Measurements from ENCODE around the gene RAPGEF6. TPM values are rescaled to one million over a fixed set of nuclear protein-coding genes. Genes with fewer than 3 reads are reported as not detected.

The RAPGEF6 gene
- total and polyA plus RNA-seq, 12 donors = 2.5 to 33.8 (median 14.4) TPM

DNA sequence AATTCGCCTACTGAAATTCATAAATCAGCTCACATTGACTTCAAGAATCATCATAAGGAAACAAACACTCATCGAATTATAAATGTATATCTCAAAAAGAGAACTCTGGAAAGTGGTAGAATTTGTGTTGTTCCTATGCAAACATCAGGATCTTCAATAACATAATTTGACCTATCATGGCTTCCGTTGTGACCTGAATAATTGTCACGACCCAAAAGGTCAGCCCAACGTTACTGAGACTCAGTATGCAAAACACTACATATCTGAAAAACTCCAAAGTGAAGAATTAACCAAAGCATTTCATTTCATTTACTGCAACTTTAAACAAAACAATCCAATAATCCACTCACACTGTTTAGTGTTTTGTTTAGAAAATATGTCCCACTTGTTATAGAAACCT is 1.2 kb downstream of the RAPGEF6 start:
- WGBS, 4 donors = 47 to 49% (median 48%) methylated on average over 5 of the region's 5 CpGs
- no peaks in the 10 kb centered on the region for H3K9me3 ChIP-seq (replicated peaks in 1 of 3)
- H3K36me3 ChIP-seq (replicated peaks in 1 of 2) = no peaks in the 10 kb centered on the region
- no peak for DNase-seq
- H3K4me3 ChIP-seq = peak overlapping the region in 1 of 4 donors; percentile 78
- intact Hi-C loops (cut with DNase I) = no loop called here
- H3K4me1 ChIP-seq (replicated peaks in 1 of 2) = peaks cover 13 to 40% of the 10 kb centered on the region in 2 donors
- peak overlapping the region in 2 of 5 donors; percentile 96 to 98 for H3K27ac ChIP-seq
- no peak for TF ChIP-seq POLR2A (IDR thresholded peaks at IDR 0.05)
- TF ChIP-seq, protein P1, sequence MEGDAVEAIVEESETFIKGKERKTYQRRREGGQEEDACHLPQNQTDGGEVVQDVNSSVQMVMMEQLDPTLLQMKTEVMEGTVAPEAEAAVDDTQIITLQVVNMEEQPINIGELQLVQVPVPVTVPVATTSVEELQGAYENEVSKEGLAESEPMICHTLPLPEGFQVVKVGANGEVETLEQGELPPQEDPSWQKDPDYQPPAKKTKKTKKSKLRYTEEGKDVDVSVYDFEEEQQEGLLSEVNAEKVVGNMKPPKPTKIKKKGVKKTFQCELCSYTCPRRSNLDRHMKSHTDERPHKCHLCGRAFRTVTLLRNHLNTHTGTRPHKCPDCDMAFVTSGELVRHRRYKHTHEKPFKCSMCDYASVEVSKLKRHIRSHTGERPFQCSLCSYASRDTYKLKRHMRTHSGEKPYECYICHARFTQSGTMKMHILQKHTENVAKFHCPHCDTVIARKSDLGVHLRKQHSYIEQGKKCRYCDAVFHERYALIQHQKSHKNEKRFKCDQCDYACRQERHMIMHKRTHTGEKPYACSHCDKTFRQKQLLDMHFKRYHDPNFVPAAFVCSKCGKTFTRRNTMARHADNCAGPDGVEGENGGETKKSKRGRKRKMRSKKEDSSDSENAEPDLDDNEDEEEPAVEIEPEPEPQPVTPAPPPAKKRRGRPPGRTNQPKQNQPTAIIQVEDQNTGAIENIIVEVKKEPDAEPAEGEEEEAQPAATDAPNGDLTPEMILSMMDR (IDR thresholded peaks at IDR 0.05) = no peak
- no peaks in the 10 kb centered on the region for H3K27me3 ChIP-seq

DNA sequence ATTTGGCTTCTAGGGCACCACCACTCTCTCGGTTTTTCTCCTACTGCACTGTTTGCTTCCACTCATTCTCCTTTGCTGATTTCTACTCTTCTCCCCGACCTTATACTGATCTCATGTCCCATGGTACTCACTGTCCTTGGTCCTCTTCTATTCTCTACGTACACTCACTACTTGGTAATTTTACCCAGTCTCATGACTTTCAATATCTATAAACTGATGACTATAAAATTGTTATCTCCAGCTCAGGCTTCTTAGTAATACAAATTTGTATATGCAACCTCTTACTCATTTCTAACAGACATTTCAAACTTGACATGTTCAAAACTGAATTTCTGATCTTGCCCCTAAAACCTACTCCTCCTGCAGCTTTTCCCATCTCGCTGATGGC is 4.1 kb downstream of the RAPGEF6 start:
- intact Hi-C loops (cut with DNase I) = no loop called here
- TF ChIP-seq POLR2A (IDR thresholded peaks at IDR 0.05) = no peak
- TF ChIP-seq, protein P1 (IDR thresholded peaks at IDR 0.05) = no peak
- WGBS, 4 donors = 61 to 63% (median 62%) methylated on average over 4 of the region's 4 CpGs
- Histone ChIP-seq H3K4me3 (no peak overlapping the region), H3K27me3 (no peaks in the 10 kb centered on the region), H3K27ac (peak overlapping the region in 2 of 5 donors; percentile 42 to 52), H3K36me3 (replicated peaks in 1 of 2) (no peaks in the 10 kb centered on the region), H3K4me1 (replicated peaks in 1 of 2) (peaks cover 5 to 53% of the 10 kb centered on the region in 2 donors), H3K9me3 (replicated peaks in 1 of 3) (no peaks in the 10 kb centered on the region)
- no peak for DNase-seq

DNA sequence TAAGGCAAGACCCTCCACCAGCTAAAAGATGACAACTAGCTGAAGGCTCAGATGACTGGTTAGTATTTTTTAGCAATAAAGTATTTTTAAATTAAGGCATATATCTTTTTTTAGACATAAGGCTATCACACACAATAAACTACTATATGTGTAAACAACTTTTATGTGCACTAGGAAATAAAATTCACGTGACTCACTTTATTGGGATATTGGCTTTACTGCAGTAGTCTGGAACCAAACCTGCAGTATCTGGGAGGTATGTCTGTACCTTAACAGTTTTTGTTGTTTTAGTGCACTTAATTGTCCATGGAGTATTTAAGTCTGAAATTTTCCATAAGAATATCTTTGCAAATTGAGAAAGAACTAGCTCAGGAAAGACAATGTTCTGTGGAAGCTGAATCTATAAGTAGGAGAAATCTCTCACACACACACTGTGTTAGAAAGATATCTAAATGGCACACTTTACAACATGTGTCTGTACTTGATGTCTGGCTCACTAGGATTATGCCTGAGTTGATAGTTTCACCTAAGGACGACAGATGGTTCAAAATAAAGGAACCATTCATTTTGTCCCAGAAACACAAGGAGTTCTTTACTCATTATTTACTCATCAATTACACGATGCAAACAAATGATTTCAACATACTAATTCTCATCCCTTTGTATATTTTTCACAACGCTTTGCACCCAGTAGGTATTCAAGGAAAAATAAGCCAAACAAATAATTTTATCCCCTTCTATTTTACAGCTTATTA is 4.6 kb downstream of the RAPGEF6 start:
- Histone ChIP-seq H3K4me3 (no peak overlapping the region), H3K9me3 (replicated peaks in 1 of 3) (no peaks in the 10 kb centered on the region), H3K4me1 (replicated peaks in 1 of 2) (peaks cover 5 to 53% of the 10 kb centered on the region in 2 donors), H3K27me3 (no peaks in the 10 kb centered on the region), H3K36me3 (replicated peaks in 1 of 2) (no peaks in the 10 kb centered on the region), H3K27ac (peak overlapping the region in 2 of 5 donors; percentile 9 to 52)
- intact Hi-C loops (cut with DNase I) = no loop called here
- no peak for DNase-seq
- WGBS, 4 donors = 73 to 83% (median 77%) methylated on average over 4 of the region's 4 CpGs
- TF ChIP-seq, protein P1 (IDR thresholded peaks at IDR 0.05) = no peak
- TF ChIP-seq POLR2A (IDR thresholded peaks at IDR 0.05) = no peak

DNA sequence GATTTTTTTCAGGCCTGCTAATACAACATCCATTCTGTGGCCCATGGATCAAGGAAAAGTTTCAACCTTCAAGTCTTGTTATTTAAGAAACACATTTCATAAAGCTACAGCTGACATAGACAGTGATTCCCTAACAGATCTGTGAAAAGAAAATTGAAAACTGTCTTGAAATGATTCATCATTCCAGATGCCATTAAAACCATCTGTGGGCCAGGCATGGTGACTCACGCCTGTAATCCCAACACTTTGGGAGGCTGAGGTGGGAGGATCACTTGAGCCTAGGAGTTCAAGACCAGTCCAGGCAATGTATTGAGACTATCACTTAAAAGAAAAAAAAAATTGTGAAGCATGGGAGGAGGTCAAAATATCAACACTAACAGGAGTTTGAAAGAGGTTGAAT is 6.0 kb downstream of the RAPGEF6 start:
- no peak for DNase-seq
- H3K4me1 ChIP-seq (replicated peaks in 1 of 2) = peaks cover 5 to 52% of the 10 kb centered on the region in 2 donors
- no peaks in the 10 kb centered on the region for H3K36me3 ChIP-seq (replicated peaks in 1 of 2)
- intact Hi-C loops (cut with DNase I) = no loop called here
- H3K27ac ChIP-seq = no peak overlapping the region
- H3K27me3 ChIP-seq = no peaks in the 10 kb centered on the region
- 82 to 100% (median 87%) methylated on average over 1 of the region's 1 CpG for WGBS, 4 donors
- no peak overlapping the region for H3K4me3 ChIP-seq
- no peak for TF ChIP-seq POLR2A (IDR thresholded peaks at IDR 0.05)
- TF ChIP-seq, protein P1 (IDR thresholded peaks at IDR 0.05) = no peak
- no peaks in the 10 kb centered on the region for H3K9me3 ChIP-seq (replicated peaks in 1 of 3)

Measured in adrenal gland (tissue), 12 donors.